Activated naive CD4-positive, alpha-beta T cell treated with anti-CD3 and anti-CD28 coated beads for 36 hours (primary cell): Measurements from ENCODE around the gene ZNF804B. TPM values are rescaled to one million over a fixed set of nuclear protein-coding genes. Genes with fewer than 3 reads are reported as not detected.

Experiments used
- CTCF ChIA-PET: fragments of 350-600 bp; sonication (Branson Sonifier 250); formaldehyde crosslinking; loops from one replicate; lab custom pipeline; 2021; ENCODE audit warnings: antibody characterized with exemption; lab: Charles Lee
- DNase-seq: peaks from one replicate; pipeline ENCODE4 v3.0.0-alpha.2; 2020
- H3K27ac Mint-ChIP-seq: one replicate; pipeline ENCODE4 v1.8.0; 2021; ENCODE audit warnings: mild to moderate bottlenecking, mixed read lengths
- H3K27me3 Mint-ChIP-seq: one replicate; pipeline ENCODE4 v1.8.0; 2021; ENCODE audit warnings: low read depth, mixed read lengths
- H3K36me3 Mint-ChIP-seq: one replicate; pipeline ENCODE4 v1.8.0; 2021; ENCODE audit warnings: low read depth, mixed read lengths
- H3K4me1 Mint-ChIP-seq: one replicate; pipeline ENCODE4 v1.8.0; 2021; ENCODE audit warnings: low read depth, mixed read lengths
- H3K4me3 Mint-ChIP-seq: one replicate; pipeline ENCODE4 v1.8.0; 2021; ENCODE audit warnings: mild to moderate bottlenecking, moderate library complexity, mixed read lengths
- H3K9me3 Mint-ChIP-seq: one replicate; pipeline ENCODE4 v1.8.0; 2021; ENCODE audit warnings: mixed read lengths
- intact Hi-C: fragments of 100-400 bp; cut with micrococcal nuclease; formaldehyde crosslinking; loops from one replicate; pipeline ENCODE4 v1.15.1; 2023
- total RNA-seq, 2 experiments: library from RNA; stranded (reverse); gene quantifications; one replicate each; pipeline ENCODE4 v1.2.3, GENCODE V29; 2021

Gene ZNF804B
- not detected for total RNA-seq

DNA sequence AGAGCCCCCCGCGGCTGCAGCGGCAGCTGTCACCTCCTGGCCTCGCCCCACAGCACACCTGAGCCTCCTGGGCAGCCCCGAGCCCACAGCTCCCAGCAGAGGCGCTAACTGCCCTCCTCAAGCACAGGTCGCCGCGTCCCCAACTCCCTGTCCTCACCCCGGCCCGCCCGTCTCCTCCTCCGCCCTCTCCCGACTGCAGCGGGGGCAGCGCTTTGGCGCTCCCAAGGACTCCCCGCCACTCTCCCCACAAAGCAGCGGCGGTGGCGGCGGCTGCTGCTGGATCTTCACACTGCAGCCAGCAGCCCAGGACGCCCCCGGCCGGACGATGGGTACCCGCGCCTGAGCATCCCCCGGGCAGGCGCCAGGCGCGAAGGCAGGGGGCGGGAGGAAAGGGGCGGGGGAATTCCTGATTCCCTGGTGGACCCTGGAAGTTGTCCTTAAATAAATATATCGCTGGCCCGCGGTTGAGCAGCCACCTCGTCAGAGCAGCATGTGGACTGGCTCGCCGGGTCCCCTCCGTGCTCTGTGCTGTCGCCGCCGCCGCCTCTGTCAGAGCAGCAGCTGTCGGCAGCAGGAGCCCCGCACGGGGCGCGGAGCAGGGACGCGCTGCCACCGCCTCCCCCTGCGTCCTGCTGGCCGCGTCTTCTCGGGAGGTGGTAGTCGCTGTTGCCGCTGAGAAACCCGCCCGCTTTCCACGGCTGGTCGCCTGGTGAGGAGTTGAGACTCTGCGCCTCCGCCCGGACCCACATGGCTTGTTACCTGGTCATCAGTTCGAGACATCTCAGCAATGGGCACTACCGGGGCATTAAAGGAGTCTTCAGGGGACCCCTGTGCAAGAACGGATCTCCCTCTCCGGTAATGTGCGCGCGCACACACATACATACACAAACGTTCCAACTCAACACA is at the start of gene ZNF804B:
Gene ZNF804B (plus strand): TSS at position 471 of the 906 bp plus-strand sequence. CDS start 277 bp downstream, at position 748.
- Mint-ChIP-seq H3K27ac (no peak within 1 kb of the TSS), H3K27me3 (peaks cover 53% of the 10 kb centered on the region), H3K36me3 (no peaks in the 10 kb centered on the region), H3K9me3 (no peaks in the 10 kb centered on the region), H3K4me1 (peaks cover 12% of the 10 kb centered on the region), H3K4me3 (peak within 1 kb of the TSS; percentile 39)
- intact Hi-C loops, result no loop called here
- CTCF ChIA-PET, result no interaction called here
- DNase-seq, result peak; percentile 4

DNA sequence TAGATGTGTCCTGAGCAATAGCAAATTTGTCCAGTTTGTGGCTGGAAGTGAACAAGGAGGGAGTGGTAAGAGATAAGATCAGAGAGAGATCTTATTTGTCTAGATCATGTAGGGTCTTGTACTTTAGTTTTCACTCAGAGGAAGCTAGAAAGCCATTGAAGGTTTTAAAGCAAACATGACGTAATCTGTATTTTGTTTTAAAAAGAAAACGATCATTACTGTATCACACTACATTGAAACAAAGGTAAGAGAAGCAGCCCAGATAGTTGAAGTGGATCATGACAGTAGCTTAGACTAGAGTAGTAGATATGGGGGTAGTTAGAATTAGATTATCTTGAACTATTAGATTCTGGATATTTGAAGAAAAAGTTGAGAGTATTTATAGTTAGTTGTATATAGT is 23.6 kb upstream of the ZNF804B start:
- no peaks in the 10 kb centered on the region for H3K4me1 Mint-ChIP-seq
- DNase-seq, result no peak
- H3K9me3 Mint-ChIP-seq, result no peaks in the 10 kb centered on the region
- no peaks in the 10 kb centered on the region for H3K36me3 Mint-ChIP-seq
- CTCF ChIA-PET, result no interaction called here
- no peak overlapping the region for H3K4me3 Mint-ChIP-seq
- H3K27me3 Mint-ChIP-seq, result peaks cover 13% of the 10 kb centered on the region
- H3K27ac Mint-ChIP-seq, result no peak overlapping the region
- intact Hi-C loops, result no loop called here

DNA sequence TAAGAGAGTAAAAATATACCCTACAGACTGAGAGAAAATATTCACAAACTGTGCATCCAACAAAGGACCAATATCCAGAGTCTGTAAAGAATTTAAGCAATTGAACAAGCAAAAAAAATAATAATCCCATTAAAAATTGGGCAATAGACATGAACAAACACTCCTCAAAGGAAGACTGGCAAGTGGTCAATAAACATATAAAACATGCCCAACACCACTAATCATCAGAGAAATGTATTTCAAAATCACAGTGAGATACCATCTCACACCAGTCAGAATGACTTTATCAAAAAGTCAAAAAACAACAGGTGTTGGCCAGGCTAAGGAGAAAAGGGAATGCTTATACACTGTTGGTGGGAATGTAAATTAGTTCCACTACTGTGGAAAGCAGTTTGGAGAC is 21.9 kb upstream of the ZNF804B start:
- DNase-seq, result no peak
- no peak overlapping the region for H3K27ac Mint-ChIP-seq
- H3K9me3 Mint-ChIP-seq, result no peaks in the 10 kb centered on the region
- CTCF ChIA-PET, result no interaction called here
- no peaks in the 10 kb centered on the region for H3K36me3 Mint-ChIP-seq
- intact Hi-C loops, result no loop called here
- no peaks in the 10 kb centered on the region for H3K4me1 Mint-ChIP-seq
- peaks cover 11% of the 10 kb centered on the region for H3K27me3 Mint-ChIP-seq
- no peak overlapping the region for H3K4me3 Mint-ChIP-seq

DNA sequence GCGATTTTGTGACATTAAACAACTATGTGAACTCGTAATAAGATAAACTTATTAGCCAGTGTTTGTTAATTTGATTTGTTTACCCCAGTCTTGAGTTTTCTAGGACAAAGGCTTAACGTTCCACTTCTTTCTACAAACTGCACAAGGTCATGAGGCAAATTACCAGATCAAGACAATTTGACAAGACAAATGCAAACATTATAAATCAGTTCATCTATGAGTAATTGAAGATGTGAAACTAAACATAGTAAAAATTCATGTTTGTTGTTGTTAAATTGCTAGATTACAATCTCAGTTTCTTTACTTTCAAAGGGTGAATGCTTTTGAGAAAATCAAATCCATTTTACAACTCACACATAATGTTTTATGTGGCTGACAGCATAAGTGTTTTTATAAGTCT is 13.4 kb upstream of the ZNF804B start:
- CTCF ChIA-PET, result interaction anchor here (0.9 kb wide), 1 partner anchor 12 kb away, joined by 3 read pairs; no protein-coding TSS in a partner anchor
- Mint-ChIP-seq H3K36me3 (no peaks in the 10 kb centered on the region), H3K27me3 (peaks cover 11% of the 10 kb centered on the region), H3K27ac (no peak overlapping the region), H3K4me3 (no peak overlapping the region), H3K9me3 (no peaks in the 10 kb centered on the region), H3K4me1 (no peaks in the 10 kb centered on the region)
- DNase-seq, result no peak
- intact Hi-C loops, result no loop called here

DNA sequence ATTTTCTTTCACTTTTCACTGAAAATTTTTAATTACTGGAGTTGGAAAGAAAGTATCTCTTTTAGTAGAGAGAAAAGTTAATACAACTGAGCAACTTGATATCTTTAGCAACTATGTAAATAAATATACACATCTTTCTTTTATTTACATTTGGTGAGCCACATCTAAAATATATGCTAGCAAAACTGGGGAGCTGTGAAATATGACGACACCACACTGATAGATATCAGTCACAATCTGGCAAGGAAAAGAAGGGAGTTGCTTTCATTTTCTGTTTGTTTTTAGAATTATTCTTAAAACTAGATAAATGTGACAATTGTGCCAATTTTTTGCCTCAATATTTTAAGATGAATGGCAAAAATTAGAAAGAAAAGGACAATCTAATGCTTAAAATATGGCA is 2.7 kb upstream of the ZNF804B start:
- H3K9me3 Mint-ChIP-seq, result no peaks in the 10 kb centered on the region
- no peaks in the 10 kb centered on the region for H3K36me3 Mint-ChIP-seq
- H3K27me3 Mint-ChIP-seq, result peaks cover 58% of the 10 kb centered on the region
- DNase-seq, result no peak
- intact Hi-C loops, result no loop called here
- no peak overlapping the region for H3K4me3 Mint-ChIP-seq
- H3K27ac Mint-ChIP-seq, result no peak overlapping the region
- peaks cover 12% of the 10 kb centered on the region for H3K4me1 Mint-ChIP-seq
- CTCF ChIA-PET, result no interaction called here

DNA sequence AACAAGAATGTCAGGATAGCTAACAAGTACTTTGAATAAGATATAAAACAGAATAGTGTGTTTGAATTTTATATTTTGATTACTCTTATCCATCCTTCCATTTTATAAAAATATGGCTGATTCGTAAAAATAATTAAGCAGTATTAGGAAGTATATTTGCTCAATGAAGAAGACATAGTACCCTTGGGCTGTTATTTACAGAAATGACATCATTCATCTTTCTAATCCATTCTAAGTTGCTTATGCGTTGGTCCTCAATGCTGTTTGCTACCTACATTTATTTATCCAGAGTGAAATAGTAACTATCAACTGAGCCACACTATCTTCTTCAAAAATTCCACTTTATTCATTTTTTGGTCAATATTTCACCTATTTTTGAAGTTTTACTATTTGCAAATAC is 2.1 kb upstream of the ZNF804B start:
- Mint-ChIP-seq H3K27ac (no peak overlapping the region), H3K36me3 (no peaks in the 10 kb centered on the region), H3K4me3 (no peak overlapping the region), H3K4me1 (peaks cover 12% of the 10 kb centered on the region), H3K9me3 (no peaks in the 10 kb centered on the region), H3K27me3 (peaks cover 60% of the 10 kb centered on the region)
- intact Hi-C loops, result no loop called here
- no peak for DNase-seq
- CTCF ChIA-PET, result interaction anchor here (0.8 kb wide), 1 partner anchor 11 kb away, joined by 3 read pairs; no protein-coding TSS in a partner anchor

DNA sequence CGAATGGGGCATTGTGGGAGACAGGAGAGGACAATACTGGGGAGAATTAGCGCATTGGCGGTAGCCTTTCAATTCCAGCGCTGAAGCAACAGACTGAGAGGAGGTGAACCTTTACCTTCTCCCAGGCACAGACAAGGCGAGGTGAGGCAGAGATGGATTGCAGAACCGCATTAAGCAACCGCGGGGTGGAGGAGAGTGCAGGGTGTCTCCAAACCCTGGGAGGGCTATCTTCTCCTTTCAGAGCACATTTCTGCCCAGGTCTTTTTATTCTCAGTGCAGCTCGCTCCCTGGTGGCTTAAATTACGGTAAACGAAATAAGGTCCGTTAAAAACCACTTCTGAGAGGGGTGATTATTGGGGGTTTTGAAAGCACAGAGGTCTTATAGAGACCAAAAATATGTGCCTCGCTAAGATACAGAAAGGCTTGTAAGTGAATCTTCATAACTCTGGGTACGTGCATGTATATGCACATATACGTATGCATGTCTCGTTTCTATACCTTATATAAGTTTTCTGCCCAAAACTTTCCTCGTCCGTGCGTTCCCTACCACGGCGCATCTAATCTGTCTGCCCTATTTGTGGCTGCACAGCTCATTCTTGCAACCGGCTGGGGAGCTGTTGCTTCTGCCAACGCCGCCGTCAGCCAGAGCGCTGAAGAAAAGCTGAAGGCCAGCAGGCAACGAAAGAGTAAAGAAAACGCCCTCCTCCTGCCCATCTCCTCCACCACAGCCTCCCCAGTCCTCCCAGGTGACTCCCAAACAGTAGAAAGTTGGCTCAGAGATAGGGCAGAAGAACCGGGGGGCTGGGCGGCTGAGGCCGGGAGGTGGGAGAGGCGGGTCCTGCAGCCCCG is 895 bp upstream of the ZNF804B start:
- intact Hi-C loops, result no loop called here
- Mint-ChIP-seq H3K36me3 (no peaks in the 10 kb centered on the region), H3K4me3 (peak overlapping the region; percentile 39), H3K27ac (no peak overlapping the region), H3K27me3 (peaks cover 57% of the 10 kb centered on the region), H3K9me3 (no peaks in the 10 kb centered on the region), H3K4me1 (peaks cover 12% of the 10 kb centered on the region)
- CTCF ChIA-PET, result interaction anchor here (0.8 kb wide), 1 partner anchor 12 kb away, joined by 3 read pairs; no protein-coding TSS in a partner anchor
- DNase-seq, result peak; percentile 20

DNA sequence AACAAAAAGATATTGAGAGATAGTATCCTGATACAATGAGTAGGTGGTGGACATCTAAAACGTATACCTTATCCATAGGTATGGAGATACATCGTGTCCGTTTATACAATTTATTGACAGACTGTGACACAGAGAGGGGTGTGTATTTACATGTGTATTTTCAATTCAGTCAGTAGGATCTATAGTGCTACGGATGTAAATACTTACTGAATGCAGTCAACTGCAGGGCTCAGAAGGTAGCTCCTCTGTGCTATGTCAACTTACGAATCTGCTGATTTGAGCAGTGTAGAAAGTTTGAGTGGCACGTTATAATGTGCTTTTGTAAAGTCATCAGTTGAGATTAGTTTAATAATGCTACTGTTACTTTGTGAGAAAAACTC is 626 bp downstream of the ZNF804B start:
- DNase-seq, result no peak
- Mint-ChIP-seq H3K27ac (no peak overlapping the region), H3K4me1 (peaks cover 12% of the 10 kb centered on the region), H3K27me3 (peaks cover 53% of the 10 kb centered on the region), H3K9me3 (no peaks in the 10 kb centered on the region), H3K4me3 (peak overlapping the region; percentile 2), H3K36me3 (no peaks in the 10 kb centered on the region)
- intact Hi-C loops, result no loop called here
- CTCF ChIA-PET, result no interaction called here

DNA sequence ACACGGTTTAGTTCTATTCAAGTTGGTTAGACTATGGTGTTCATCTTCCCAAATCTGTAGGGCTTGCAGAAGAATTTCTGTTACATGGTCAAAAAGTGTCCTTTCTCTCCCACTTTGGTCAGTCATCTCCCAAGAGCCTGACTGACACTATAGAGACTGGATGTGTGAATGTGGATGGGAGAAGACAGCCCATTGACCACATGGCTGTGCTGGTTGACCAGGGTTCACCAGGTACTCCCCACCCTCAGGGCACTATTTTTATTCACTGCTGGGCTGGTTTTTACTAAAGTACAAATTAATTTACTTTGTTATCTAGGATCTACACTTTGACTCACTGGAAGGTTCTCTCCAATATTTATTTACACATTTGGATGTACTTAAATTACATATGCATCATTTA is 2.3 kb downstream of the ZNF804B start:
- Mint-ChIP-seq H3K27ac (no peak overlapping the region), H3K4me3 (no peak overlapping the region), H3K9me3 (no peaks in the 10 kb centered on the region), H3K27me3 (peaks cover 50% of the 10 kb centered on the region), H3K4me1 (peaks cover 12% of the 10 kb centered on the region), H3K36me3 (no peaks in the 10 kb centered on the region)
- no peak for DNase-seq
- CTCF ChIA-PET, result no interaction called here
- intact Hi-C loops, result no loop called here

DNA sequence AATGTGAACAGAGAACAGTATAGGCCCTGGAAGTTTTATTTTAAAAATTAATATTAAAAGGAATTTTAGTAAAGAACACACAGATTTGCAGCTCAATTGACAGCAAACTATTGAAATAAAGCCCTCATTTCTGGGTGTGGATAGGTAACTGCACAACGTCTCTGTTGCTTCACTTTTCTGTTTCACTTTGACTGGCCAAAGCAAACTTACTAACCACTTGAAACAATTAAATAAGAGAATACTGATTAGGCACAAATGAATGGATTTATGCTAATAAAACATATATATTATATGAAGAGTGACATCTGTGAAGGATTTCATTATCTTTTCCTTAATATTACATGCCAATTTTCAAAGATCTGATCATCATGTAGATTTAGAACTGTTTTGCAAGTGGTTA is 11.9 kb downstream of the ZNF804B start:
- DNase-seq, result no peak
- H3K27ac Mint-ChIP-seq, result no peak overlapping the region
- H3K27me3 Mint-ChIP-seq, result peaks cover 15% of the 10 kb centered on the region
- intact Hi-C loops, result no loop called here
- no peaks in the 10 kb centered on the region for H3K36me3 Mint-ChIP-seq
- no peaks in the 10 kb centered on the region for H3K4me1 Mint-ChIP-seq
- H3K9me3 Mint-ChIP-seq, result no peaks in the 10 kb centered on the region
- CTCF ChIA-PET, result interaction anchor here (1.2 kb wide), 1 partner anchor 8 kb away, joined by 3 read pairs; no protein-coding TSS in a partner anchor
- no peak overlapping the region for H3K4me3 Mint-ChIP-seq

DNA sequence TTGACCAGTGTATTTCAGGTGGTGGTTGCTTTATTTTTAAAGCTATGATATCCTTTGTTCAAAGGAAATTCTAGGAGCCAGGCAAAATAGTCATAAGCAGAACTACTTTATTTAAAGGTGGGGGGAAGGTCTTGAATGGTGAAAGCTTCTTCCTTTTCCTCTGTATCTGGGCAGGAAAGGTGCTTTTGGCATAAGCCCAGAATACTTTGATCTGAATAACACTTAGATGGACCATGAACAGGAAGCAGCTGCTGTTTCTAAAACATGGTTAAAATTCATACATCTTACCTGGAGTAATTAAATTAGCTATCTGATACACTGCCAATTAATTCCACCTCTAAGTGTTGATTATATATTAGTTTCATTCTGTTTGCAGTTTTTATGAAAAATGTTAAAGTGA is 13.3 kb downstream of the ZNF804B start:
- CTCF ChIA-PET, result interaction anchor here (0.6 kb wide), 1 partner anchor 371 kb away, joined by 3 read pairs; no protein-coding TSS in a partner anchor
- Mint-ChIP-seq H3K27me3 (peaks cover 5% of the 10 kb centered on the region), H3K4me1 (no peaks in the 10 kb centered on the region), H3K36me3 (no peaks in the 10 kb centered on the region), H3K9me3 (no peaks in the 10 kb centered on the region), H3K4me3 (no peak overlapping the region), H3K27ac (no peak overlapping the region)
- intact Hi-C loops, result no loop called here
- no peak for DNase-seq

DNA sequence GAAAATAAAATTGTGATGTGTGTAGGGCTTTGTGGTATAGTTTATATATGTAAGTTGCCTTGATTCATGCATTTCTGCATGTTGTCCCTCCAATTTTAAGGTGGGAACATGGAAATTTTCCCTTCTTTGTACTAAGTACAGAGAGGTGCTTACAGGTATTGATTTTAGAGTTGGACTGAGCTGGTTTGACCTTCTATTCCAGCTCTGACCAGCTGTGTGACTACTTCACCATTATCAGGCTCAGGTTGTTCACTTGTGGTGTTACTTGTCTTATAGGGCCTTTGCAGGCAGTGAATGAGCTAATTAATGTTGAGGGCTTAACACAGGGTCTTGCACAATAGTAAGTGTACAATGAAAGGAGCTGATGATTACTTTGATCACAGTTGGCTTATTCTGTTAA is 16.3 kb downstream of the ZNF804B start:
- no peak for DNase-seq
- Mint-ChIP-seq H3K27ac (no peak overlapping the region), H3K36me3 (no peaks in the 10 kb centered on the region), H3K4me3 (no peak overlapping the region), H3K27me3 (peaks cover 9% of the 10 kb centered on the region), H3K9me3 (no peaks in the 10 kb centered on the region), H3K4me1 (no peaks in the 10 kb centered on the region)
- intact Hi-C loops, result no loop called here
- CTCF ChIA-PET, result no interaction called here
